GM18502 (cell line): ENCODE results near the gene CCDC148.

Experiments used
- ATAC-seq: cut with Tn5 transposase; IDR thresholded peaks from one replicate; pipeline ENCODE4 v1.9.1; 2021; ENCODE audit warnings: mild to moderate bottlenecking; ENCODE audit not compliant: unreplicated experiment, poor library complexity

Gene CCDC148

DNA sequence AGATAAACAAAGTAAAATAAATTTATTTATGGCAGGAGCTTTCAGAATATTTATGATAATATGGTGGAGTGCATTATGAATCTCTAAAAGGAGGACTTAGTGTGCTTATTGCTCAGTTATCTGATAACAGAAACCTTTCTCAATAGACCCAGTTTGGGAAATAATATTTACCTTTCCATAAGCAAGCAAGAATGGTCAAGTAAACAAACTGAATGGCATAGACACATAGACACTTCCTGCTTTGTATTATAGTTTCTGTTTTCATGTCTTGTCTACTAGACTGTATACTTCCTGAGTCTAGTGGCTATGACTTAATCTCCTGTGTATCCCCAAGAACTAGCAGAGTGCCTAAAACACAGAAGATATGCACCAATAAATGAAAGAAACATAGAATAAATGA is 267.0 kb downstream of the CCDC148 start:
- peak; percentile 61 for ATAC-seq

DNA sequence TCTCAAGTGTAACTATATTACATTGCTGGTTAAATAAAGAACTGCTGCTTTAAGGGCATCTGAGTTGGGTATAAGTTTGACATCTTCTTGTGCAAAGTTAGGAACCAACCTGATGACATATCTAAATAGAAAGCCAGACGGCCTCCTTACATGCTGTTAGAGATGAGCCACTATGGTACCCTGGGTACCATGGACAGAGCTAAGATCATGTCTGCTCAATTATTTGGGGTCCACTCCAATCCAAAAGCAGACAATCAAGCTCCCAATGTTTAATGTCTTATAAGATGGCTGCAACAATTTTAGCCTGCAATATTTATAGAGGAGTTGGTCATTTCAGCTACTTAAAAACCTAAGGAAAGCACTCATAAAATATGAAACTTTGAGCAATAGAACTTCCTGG is 268.6 kb downstream of the CCDC148 start:
- ATAC-seq = no peak

DNA sequence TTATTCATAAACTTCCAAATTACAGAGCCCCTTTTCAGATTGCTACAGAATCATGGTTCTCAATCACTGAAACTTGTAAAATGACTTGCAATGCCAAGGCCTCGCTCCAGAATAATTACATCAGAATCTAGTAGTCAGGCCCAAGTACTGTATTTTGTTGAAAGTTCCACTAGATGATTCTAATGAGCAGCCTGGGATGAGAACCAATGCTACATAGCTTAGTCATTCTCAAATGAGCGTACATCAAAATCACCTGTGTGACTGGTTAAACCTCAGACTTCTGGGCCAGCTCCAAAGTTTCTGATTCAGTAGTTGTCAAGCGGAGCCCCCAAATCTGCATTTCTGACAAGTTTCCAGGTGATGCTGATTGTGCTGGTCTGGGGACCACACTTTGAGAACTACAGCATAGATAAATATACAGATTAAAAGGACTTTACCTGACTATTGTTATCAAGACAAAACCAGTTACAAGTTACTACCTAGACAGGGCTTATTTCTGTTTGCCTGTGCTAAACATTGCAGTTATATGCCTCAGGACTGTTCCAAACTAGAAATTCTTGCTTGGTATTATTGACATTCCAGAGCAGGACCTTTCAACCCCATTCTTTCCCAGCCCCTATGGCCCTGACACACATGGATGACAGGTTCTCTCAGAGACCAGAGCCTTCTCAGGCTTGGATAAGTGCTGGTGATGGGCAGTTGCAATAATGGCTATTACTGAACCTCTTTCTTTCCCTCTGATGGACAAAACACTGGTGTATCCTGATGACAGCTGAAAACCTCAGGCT is 271.8 kb downstream of the CCDC148 start:
- no peak for ATAC-seq

DNA sequence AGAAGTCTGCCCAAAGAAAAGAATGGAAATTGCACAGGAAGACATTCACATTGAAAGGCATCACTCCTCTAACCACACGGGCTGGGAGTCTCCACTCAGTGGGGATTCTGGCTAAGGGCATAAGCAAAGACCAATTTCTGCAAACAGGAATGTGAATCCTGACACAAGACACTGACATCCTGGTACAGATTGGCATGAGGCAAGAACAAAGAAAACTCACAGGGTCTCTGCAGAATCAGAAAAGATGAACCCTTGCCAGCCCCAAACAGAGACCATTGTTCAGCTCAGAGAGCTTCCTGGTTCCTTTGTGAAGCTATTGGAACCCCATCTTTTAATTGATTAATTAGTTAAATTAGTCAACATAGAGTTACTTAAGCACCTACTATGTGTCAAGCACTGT is 272.6 kb downstream of the CCDC148 start:
- no peak for ATAC-seq

DNA sequence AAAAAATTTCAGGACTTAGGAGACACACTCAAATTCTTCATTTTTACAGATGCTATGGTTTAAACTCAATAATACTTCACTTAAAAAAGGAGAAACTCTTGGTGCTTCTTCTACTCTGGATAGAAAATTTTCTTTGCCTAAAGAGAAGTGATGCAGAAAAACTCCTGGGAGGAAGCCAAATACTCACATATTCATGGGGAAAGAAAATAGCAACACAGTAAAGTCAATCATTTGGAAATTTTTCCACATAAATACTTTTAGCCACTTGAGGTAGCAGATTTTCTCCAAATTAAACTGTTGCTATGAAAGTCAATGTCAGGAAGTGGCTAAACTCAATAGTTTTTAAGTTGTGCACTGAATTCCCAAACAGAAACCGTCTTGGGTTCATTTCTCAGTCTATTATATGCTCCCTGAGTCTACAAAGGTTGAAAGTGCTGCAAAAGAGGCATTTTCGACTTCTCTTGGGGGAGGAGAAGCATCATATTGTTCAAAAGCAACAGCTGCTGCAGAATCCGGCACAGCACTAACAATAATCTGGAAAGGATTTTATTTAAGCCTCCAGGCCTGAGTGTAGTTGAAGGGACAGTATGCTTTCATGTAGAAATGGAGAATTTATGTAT is 273.8 kb downstream of the CCDC148 start:
- no peak for ATAC-seq

DNA sequence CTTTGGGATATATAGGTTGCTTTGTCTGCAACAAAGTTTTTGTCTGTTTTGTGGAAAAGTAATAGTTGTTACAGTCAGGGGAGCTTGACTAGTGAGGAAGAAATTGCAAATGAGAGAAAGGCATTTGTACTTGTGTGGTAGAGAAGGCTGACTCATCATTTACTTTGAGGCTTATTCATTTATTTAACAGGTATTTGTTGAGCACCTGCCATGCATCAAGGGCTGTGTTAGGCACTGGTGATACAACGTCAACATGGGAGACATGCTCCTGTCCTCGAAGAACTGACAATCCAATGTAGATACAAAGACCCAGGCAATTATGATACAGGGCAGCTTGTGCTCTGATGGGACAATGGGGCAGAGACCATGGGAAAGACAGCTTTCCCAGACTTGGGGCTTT is 275.4 kb downstream of the CCDC148 start:
- no peak for ATAC-seq

DNA sequence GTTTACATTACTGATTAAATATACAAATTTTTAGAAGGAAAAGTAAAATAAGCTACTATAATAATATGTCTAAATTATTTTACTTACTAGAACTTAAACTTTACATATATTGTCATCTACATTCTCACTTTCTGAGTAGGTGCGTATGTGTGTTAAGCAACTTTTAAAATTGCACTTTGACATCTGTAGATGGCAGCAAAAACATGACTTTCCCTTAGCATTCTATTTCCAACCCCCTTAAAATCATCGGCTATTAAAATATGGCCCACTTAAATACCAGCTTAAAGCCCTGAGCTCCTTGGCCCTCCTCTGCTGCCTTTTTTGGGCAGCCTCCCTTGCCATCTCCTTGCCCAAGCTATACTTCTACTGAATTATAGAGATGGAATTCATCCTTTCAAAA is 276.9 kb downstream of the CCDC148 start:
- no peak for ATAC-seq

DNA sequence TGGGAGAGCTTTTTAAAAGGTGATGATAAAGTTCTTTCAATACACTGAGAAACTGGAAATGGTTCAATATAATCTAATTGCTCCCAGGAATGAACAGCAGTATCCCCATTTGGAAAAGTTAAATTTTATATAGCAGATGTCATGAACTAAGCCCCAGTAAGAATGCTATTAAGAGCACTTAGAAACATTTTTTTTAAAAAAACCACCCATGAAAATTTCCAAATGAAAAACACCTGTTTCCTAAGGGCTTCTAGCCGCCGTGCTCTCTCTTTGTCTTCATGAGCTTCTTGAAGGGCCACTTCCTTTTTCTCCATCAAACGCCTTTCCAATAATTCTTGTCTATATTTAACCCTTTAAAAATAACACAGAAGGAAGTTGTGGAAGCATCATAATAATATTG is 277.9 kb downstream of the CCDC148 start:
- ATAC-seq = no peak

DNA sequence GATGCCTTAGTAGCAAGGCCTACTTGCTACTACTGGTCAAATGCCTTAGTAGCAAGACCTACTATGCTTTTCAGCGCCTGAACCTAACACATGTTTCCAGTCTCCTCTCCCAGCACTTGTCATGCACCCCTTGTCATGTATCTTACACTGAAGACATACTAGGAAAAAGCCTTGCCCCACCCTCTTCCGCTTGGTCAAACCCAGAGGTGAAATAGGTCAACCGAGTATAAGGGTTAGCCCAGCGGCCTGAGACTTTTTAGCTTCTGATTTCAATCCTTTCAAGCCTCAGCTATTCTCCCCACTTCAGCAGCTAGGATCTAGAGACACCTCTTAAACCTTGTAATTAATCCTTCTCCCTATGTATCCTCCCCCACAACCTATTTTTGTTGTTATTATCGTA is 281.6 kb downstream of the CCDC148 start:
- ATAC-seq = no peak

DNA sequence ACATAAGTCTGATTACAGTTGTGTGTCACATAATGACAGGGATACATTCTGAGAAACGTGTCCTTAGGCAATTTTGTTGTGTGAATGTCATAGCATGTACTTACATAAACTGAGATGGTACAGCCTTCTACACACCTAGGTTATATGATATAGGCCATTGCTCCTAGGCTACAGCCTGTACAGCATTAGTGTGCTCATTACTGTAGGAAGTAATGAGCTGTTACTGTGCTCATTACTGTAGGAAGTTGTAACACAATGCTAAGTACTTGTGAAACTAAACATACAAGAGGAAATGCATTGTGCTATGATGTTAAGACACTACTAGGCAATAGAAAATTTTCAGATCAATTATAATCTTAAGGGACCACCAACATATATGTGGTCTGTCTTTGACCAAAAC is 282.1 kb downstream of the CCDC148 start:
- ATAC-seq = no peak

DNA sequence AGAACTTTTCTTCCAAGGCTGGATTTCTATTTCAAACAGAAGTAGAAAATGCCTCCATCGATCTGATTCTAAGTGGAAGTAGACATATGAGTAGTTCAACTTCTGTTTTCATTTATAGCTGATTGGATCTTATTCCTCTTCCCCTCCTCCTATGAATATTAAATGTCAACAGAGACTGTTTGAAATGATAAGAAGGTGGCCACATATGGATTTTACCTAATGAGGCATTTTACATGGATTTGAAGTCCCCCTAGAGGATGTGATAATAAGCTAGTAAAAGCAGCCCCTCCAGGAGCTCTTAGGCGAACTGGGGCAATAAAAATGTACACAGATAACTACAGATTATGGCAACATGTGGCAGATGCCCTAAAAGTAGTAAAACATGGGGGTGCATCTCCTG is 283.8 kb downstream of the CCDC148 start:
- no peak for ATAC-seq

DNA sequence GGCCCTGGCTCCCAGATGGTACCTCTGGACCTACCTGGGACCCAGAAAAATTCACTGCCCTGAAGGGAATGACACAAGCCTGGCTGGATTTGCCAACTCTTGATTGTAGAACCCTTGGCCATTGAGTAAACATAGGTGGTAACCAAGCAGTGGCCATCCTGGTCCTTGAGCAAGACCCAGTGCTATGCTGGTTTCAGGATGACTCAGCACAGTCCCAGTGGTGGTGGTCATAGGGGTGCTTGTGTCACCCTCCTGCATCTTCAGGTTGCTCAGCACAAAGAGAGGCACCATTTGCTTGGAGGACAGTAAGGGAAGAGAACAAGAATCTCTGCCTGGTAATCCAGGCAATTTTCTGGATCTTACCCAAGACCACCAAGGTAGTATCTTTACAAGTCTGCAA is 302.0 kb downstream of the CCDC148 start:
- ATAC-seq = no peak

DNA sequence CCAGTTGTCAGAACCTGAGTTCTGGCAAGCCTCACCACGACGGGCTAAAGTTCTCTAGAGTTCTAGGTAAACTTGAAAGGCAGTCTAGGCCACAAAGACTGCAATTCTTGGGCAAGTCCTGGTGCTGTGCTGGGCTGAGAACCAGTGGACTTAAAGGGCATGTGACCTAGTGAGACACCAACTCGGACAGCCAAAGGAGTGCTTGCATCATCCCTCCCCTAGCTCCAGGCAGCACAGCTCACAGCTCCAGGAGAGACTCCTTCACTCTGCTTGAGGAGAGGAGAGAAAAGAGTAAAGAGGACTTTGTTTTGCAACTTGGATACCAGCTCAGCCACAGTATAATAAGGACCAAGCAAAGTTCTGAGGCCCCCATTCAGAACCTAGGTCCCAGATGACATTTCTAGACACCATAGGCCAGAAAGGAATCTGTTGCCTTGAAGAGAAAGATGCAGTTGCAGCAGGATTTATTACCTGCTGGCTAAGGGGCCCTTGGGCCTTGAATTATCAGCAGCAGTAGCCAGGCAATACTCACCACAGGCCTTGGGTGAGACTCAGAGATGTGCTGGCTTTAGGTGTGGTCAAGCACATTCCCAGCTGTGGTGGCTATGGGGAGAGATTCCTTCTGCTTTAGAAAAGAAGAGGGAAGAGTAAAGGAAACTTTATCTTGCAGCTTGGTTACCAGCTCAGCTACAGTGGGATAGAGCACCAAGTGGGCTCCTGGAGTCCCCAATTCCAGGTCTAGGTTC is 303.1 kb downstream of the CCDC148 start:
- no peak for ATAC-seq

DNA sequence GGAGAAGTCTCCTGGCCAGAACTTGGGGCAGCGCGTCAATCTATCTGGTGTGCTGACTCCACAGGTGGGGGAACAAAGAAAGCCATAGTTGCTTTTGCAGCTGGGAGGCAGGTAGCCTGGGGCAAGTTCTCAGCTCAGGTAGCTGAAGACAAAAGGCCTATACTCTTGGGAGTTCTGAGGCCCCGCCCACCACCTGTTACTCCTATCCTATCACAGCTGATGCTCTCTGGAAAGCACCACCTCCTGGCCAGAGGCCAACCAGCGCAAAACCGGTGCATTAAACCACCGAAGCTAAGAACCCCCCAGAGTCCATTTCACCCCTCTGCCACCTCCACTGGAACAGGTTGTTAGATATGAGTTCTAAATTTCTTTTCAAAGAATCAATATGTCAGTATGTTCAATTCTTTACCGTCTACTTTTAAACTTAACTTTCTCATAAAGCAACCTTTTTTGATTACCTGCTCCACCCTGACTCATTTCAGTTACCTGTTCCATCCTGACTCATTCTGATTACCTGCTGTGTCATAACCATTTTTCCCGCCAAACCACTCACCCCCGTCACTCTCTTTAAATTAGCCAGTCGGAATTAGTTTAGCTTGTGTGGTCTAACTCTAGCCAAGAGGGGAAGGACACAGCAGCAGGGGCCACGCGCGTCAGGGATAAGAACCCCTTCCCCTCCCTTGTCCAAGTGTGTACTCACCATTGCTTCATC is 311.5 kb downstream of the CCDC148 start:
- no peak for ATAC-seq

DNA sequence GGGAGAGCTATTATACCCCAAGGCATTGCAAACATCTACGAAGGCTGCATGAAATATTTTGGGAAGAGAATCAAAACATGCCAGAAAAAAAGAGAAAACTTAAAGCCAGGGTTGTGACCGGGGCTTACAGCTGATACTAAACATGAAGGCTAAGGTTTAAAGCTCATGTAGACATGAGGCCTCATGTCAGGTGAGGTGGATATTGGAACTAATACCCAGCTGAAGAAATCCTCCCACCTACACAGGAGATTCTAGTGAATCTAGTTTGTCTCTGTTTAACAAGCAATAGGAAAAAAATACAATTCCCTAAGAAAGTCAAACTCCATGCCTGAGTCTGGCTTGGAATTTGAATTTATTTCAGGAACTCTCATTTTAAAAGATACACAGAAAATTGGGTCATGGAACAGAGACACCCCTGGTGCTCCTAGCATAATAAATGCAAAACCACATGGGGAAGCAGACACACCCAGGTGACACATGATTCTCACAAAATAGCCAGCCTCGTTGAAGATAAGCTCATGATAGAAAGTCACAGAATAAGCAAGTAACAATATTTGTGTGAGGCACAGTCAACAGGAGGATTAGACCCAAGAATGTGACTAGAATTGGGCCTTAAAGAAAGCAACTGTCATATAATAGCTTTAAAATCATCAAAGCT is 312.7 kb downstream of the CCDC148 start:
- no peak for ATAC-seq

DNA sequence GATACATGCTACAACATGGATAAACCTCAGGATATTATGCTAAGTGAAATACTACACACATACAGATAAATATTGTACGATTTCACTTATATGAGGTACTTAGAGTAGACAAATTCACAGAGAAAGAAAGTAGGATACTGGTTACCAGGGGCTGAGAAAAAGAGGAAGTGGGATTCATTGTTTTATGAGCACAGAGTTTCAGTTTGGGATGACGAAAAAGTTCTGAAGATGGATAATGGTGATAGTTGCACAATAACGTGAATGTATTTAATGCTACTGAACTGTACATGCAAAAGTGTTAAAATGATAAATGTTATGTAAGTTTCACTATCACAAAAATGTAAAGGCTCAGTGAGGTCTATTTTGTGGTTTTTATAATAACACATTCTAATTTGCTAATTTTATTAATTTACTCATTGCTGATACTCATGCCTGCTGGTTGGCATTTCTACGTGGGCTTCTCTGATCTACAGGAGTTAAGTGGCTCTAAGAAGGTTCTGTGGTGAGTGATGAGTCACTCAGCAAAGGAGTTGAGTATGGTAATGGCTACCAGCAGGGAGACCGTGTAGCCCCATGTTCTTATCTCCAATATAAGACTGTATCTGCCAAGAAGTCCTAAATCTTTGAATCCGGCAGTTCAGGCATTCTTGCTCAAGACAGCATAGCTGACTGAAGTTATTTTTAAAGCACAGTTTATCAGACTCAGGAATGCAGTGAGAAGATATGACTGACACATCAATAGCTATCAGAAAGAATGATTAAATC is 313.8 kb downstream of the CCDC148 start:
- peak; percentile 73 for ATAC-seq

DNA sequence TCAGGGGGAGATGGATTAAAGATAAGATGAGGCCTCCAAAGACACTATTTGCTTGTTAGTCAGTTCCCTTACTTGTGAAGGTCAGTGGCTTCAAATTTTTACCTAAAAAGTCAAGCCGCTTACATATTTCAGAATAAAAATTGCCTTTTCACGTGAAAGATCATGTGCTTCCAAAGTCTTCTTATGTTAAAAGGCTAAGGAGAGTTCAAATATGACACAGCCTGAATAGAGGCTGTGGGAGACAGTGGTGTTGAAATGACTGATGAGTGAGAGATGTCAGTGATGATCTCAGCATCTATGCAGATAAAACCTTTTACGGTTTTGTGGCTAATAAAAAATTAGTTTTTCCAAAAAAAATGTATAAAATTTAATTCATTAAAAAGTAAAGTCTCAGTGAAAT is 314.4 kb downstream of the CCDC148 start:
- no peak for ATAC-seq

DNA sequence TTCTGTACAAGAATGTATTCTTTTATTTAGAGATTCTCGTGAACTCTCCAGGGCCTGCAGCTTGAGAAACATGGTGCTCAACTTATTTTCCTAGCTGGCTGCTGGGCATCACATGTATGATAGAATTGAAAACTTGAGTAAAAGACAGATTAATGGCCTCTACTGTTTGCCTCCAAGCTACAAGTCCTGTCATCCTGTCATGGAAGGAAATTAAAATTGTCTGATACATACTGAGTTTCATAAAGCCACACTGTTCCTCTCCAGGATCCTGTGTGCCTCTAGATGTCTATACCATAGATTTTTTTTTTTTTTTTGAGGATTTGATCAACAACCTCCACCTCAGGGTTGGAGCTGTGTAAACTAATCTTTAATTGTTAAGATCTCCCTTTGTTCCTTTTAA is 316.4 kb downstream of the CCDC148 start:
- ATAC-seq = no peak

DNA sequence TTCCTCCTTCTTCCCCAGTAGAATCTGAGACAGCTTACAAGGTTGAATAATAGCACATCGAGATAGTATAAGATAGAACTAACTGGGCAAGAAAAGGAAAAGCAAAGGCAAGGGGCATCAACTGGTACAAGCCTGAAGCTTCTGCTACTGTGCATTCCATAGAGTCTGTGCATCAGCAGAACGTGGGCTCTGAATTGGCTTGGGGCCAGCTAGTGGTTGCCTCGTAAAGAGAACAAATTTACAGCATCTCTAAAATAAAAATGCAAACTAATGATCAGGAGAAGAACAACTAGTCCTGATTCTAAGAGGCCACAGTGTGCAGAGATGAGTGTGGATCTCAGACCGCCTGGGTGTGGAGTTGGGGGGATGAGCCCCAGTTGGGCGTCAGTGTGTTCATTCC is 318.3 kb downstream of the CCDC148 start:
- no peak for ATAC-seq

DNA sequence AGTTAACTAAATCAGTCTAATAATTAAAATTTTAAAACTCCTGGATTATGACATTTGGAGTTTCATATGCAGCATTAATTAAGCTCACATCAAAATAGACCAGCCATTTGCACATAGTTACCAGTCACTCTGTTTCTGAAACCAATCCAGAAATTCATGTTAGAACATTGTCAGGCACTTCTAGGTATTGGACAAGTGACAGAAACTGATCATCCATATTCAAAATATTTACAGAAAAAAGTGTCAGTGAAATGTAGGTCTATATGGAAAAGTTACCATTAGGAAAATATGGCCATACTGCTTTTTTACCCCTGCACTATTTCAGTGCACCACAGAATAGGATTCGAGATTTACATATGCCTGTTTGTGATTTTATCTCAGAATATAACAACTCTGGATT is 321.5 kb downstream of the CCDC148 start:
- no peak for ATAC-seq
